ENCODE data around the gene GJD4.
A peak's percentile ranks its signal among the peaks of the same experiment; 100 is the strongest.

Gene GJD4, protein sequence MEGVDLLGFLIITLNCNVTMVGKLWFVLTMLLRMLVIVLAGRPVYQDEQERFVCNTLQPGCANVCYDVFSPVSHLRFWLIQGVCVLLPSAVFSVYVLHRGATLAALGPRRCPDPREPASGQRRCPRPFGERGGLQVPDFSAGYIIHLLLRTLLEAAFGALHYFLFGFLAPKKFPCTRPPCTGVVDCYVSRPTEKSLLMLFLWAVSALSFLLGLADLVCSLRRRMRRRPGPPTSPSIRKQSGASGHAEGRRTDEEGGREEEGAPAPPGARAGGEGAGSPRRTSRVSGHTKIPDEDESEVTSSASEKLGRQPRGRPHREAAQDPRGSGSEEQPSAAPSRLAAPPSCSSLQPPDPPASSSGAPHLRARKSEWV

DNA sequence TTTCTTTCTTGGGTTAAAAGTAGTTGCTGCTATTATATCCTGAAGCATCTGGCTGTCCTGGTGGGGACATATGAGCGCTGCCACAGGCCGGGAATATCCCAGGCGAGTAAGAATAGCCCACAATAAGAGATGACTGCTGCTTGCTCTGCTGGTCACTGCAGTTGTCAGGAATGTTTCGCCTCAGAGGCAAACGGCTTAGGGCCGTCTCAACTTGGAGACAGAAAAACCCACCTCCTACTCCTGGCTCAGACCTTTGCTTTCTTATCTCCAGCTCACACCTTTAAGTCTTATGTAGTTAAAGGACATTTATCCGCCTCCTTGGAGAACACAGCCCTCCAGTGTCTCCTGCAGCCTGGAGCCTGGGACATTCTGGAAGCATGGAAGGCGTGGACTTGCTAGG, at the start of gene GJD4:
GJD4 (plus strand) TSS at position 151 of the 400 bp plus-strand sequence; CDS start at position 378, 227 bp downstream.
- no peak for DNase-seq

DNA sequence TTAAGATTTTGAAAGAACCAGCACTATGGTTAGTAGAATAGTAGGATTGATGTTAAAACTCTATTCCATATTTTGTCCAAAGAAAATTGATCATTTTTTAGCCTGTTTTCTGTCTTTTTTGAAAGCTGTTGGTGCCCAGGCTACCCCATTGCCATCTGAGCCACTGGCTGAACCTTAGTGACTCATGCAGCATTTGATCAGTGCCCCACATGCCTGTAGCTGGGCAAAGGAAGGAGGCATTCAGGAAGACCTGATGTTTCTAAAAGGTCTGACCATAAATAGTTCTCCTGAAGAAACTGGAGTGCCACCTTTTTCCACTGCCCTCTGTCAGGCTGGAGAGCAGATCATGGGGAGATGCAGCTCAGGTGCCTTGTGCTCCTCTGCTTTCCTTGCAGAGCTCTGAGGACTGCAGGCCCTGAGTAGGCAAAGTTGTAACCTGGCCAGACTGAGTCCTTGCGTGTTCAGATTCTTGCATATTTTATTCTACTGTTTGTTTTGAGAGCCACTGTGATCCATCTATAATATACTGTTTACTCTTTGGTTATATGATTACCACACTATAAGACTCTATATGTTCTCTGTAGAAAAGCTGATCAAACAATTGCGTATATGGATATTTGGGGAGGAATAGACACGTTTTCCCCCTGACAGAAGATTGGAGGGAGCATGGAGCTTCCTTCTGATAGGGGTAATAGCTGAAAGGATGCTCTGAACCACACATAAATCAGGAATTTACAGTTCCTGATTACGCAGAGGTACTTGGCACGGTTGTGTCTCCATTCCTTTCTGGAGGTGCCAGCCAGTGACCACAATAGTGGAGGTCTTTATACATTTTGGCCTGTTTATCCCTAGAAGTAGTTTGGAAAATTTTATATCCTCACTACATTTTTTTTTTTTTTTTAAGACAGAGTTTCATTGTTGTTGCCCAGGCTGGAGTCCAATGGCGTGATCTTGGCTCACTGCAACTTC, 48.9 kb upstream of the GJD4 start:
- DNase-seq = no peak

DNA sequence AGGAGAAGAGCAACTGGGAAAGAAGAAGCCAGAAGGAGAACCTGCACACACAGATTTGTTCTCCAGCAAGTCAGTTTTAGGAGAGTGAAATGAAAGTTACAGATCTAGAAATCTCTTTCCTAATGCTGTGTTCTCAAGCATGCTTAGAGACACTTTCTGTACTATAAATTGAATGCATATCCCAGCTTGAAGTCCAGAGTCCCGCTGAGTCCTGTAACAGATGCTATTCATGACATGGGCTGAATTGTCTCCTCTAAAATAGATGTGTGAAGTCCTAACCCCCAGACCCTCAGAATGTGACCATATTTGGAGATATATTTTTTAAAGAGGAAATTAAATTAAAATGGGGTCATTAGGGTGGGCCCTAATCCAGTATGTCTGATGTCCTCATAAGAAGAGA, 46.9 kb upstream of the GJD4 start:
- no peak for DNase-seq

DNA sequence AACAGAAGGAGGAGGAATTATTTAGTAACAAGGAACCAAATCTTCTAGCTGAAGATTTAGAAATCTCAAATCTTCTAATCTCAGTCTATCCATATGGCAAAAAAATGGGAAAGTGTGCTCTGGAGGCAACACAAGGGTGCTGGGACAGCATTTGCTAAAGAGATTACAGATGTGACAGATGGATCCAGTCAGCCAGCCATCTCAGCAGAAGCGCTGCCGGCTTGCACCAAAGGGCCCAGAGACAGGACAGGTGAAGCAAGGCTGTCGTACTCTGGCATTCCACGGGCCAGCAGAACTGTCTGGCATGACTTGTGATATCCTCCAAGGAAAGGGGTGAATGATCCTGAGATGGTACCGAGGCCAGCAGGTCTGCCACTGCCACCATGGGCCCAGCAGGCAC, 45.7 kb upstream of the GJD4 start:
- no peak for DNase-seq

DNA sequence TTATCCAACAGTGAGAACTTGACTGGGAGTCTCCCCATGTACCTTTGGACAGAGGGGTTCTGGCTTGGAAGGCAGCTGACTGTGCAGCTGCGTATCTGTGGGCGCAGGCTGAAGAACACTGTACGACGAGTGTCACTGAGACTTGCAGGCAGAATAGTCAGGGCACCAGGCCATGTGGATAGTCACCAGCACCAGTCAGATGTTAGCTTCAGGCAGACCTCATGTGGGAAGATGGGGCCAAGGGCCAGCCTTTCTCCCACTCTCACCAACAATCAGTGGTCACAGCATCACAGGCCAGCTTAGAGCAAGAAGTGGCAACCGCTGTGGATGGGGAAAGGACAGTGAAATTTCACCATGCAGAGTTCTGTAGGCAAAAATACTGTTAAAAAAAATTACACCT, 43.4 kb upstream of the GJD4 start:
- no peak for DNase-seq

- DNase-seq = no peak
These were observed 42.7 kb upstream of the GJD4 start for GRCh38 chr10:35562427-35562826.

DNA sequence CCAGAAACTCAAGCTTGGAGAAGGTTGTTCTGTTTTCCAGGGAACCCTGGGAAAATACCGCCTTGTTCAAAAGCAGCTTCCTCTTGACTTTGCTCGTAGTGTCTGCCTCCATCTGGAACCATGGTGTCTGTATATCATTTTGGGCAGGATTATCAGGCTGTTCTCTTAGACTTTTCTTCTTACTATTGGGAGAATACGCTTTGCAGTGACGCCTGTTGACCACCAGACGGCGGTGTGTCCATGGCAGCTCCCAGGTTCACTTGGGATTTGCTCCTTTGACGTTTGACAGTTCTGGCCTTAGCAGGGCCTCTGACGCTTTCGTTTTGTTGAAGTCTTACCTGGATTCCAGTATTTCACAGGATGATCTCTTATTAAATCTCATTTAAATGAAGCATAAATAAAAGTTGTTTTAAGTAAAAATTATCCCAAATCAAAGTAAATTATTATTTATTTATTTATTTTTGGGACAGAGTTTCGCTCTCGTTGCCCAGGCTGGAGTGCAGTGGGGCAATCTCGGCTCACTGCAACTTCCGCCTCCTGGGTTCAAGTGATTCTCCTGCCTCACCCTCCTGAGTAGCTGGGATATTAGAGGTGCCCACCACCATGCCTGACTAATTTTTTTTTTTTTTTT, 41.8 kb upstream of the GJD4 start:
- peak; percentile 20 to 45 for DNase-seq

- no peak for DNase-seq
These were observed 40.7 kb upstream of the GJD4 start for GRCh38 chr10:35564341-35564968.

GRCh38 chr10:35565602-35566081, 39.5 kb upstream of the GJD4 start:
- no peak for DNase-seq

- DNase-seq = no peak
These were observed 37.2 kb upstream of the GJD4 start for GRCh38 chr10:35567951-35568350.

- DNase-seq = no peak
These were observed 36.6 kb upstream of the GJD4 start for GRCh38 chr10:35568483-35569015.

DNA sequence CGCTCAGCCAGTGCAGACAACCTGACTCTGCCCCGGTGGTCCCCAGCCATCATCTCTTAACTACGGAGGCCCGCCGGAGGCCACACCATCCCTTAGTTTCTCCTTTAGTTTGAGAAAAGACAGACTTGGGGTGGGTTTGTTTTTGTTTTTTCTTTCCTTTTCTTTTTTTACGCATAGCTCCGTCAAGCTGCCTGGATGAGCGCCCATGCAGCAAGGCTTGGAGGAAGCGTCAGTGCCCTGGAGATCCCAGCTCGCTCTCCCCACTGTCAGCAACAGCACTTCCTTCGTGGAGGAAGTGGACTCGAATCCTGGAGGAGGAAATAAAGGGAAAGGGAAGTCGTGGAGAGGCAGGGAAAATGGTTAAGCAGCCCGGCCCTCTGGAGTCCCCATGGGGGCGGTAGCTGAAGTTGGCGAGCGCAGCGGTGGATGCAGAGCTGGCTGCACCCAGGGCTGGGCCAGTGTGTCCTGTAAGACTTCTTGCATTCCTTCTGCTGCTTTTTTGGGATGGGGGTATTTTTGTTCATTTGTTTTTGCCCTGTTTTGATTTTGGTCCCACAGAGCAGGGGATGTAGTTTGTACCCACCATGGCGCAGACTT, 35.9 kb upstream of the GJD4 start:
- no peak for DNase-seq

- no peak for DNase-seq
These were observed 35.3 kb upstream of the GJD4 start for GRCh38 chr10:35569836-35570235.

- DNase-seq = no peak
These were observed 34.7 kb upstream of the GJD4 start for GRCh38 chr10:35570397-35570796.

- DNase-seq = no peak
These were observed 32.6 kb upstream of the GJD4 start for GRCh38 chr10:35572583-35572982.

DNA sequence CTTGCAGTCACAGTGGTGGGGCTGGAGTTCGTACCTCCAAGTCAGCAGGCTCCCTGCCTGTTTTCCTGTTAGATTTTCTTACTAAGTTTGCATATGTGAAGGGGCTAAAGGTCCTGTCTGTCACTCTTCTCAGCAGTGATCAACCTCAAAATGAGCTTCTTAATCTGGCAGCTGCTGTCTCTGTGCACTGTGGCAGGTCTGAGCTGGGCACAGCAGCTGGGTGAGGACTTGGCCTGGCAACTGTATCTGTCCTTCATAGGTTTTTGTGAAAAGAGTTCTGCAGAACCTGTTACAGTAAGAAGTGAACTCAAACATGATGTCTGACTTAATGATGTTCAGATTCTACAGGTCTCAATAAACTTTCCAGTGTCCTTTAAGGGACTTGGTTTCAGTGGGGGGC, 31.3 kb upstream of the GJD4 start:
- DNase-seq = no peak

GRCh38 chr10:35574924-35575352, 30.2 kb upstream of the GJD4 start:
- no peak for DNase-seq

GRCh38 chr10:35575640-35576039, 29.5 kb upstream of the GJD4 start:
- DNase-seq = no peak

DNA sequence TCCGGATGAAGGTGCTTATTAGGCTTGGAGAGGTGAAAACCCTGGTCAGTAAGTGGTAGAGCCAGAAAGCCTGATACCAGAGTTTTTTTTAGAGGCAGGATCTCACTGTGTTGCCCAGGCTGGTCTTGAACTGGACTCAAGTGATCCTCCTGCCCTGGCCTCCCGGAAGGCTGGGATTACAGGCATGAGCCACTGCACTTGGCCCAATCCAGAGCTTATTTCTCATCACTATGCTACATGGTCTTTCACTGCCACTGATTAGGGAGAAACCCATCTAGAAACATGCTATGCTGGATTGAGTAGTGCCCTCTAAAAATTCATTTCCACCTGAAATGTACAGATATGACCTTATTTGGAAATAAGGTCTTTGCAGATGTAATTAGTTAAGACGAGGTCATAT, 28.4 kb upstream of the GJD4 start:
- DNase-seq = no peak

GRCh38 chr10:35577926-35578617, 27.1 kb upstream of the GJD4 start:
- DNase-seq = no peak

- no peak for DNase-seq
These were observed 26.6 kb upstream of the GJD4 start for GRCh38 chr10:35578618-35578956.

DNA sequence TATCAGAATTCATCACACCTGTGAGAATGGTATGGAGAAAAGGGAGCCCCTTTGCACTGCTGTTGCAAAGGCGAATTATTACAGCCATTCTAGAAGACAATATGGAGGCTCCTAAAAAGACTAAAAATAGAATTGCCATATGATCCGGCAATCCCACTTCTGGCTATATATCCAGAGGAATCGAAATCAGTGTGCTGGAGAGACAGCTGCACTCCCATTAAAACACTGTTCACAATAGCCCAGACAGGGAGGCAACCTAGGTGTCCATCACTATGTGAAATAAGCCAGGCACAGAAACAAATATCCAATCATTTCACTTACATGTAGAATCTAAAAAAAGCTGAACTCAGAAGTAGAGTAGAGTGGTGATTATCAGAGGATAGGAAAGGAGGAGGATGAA, 26.0 kb upstream of the GJD4 start:
- no peak for DNase-seq

All from activated CD4-positive, alpha-beta T cell treated with anti-CD3 and anti-CD28 coated beads for 4 hours (primary cell).